GM19193 (cell line): Measurements from ENCODE around the gene LRRN3.

ENCODE experiments used
- POLR2A ChIP-seq: IDR thresholded peaks from 4 replicates; pipeline ENCODE4 v1.6.1; 2011; ENCODE audit not compliant: insufficient read depth, insufficient read length; ENCODE audit errors: extremely low read depth

LRRN3 gene

DNA sequence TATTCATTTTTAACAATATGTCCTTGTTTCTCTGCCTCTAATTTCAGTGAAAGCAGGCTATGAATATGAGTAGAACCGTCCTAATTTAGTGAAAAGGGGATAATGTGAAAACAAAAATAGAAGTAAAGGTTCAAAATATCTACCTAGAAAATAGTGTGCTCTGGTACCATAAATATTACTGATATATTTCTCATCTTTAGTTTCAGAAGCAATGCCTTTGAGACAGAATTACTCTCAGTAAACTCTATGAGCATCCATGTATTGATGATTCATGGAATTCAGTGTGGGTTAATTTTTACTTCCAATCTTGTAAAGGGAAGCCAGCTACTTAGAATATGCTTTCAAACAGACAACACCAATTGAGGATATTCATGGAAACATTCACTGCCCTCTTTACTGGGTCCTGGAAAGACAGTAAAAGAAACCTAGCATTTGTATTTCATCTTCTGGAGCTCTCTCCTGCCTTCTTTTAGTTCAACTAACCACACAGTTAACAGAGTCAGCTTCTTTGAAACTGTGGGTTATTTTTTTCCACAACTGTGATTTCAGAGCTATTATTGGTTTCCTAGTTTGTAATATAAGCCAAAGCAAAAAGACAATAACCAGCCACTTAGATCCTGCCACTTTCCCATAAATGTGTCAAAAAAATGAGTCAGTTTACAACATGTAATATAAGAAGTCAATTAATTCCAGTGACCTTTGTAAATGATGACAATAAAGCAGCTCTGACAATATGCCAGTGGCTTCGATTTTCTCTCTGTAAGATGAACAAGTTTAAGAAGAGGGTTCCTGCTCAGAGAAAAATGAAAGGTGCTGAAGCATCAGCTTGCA lies 1.7 kb downstream of the LRRN3 start:
- no peak for TF ChIP-seq POLR2A

DNA sequence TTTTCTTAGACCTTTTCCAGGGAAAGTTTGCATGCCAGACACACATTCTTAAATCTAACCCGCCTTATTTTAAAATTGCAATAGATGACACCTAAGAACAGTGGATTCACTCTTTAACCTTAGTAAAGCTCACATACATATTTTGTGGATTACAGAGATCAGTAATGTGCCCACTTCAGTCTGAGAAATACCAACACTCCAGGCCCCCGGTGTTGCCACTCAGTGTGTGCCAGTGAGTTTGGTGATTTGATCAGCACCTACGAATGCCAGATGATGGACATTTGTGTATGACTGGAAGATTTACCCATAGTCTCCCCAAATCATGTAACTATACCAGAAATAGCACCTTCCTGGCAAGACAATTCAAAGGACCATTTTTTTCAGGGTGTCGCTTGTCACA lies 2.6 kb downstream of the LRRN3 start:
- TF ChIP-seq POLR2A: no peak

GRCh38 chr7:111094419-111094818 lies 3.5 kb downstream of the LRRN3 start:
- no peak for TF ChIP-seq POLR2A

DNA sequence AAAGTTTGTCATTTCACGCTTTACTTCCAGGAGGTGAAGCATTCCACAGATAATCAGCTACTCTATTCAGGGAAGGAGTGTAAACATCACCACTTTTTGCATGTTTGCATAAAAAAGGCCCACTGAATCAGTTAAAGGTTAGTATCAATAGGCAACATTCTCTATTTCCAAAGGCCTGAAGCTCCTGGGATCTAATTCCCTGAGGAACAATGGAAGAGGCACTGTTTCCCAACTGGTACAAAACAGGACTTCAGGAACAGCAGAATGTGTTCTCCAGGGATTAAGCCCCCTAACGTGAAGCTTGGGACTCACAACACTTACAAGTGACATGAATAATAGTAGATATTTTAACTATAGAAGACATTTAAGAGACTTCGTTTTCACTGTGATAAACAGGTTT lies 6.1 kb downstream of the LRRN3 start:
- no peak for TF ChIP-seq POLR2A

DNA sequence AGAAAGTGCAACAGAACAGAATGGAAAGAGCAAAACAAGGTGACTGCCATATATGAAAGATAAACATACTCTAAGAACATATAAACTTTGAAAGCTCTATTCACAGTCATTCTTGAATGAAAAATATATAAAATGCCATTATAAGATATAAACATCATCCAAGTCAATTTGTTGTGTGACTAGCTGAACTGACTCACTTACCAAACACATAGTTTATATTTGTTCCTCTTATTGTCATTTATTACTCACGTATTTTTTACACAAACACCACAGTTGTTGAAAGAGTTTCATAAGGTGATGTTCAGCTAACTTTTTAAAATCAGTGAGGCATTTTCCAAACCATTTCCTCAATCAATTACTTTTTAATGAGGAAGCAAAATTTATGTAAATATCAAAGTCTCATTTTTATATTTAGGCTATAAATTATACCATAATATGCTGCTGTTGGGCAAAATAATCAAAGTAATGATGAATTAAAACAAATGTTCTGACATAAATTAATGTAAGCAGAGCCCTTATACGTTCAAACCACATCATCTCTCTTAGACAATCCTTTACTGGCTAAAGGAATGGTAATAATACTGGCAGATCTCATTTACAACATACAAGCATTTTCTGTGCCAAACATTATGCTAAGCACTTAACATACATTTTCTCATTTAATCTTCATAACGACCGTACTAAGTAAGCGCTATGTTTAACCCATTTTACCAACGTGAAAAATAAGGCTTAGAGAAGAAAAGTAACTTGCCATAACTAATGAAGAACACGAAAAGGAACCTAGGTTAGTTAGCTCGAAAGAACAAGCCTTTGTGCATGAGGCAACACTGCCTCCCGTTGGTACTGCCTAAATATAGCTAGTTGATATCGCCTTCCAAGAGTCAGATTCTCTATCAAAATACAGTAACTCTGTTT lies 7.3 kb downstream of the LRRN3 start:
- no peak for TF ChIP-seq POLR2A

DNA sequence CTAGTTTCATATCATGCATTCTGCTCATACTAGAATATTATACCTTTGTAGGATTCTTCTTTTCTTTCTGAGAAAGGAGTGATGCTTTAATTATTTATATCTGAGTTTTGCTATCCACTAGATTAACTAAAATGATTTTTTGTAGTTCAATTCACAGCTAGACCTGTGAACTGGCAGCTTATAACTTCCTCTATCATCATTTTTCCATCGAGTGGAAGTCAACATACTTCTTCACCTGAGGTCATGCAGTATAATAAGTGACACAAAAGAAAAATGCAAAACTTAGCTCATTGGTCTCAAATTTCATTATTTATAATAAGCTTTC lies 8.0 kb downstream of the LRRN3 start:
- no peak for TF ChIP-seq POLR2A

- TF ChIP-seq POLR2A: no peak
Measured at GRCh38 chr7:111101856-111102646, 11.1 kb downstream of the LRRN3 start.

- no peak for TF ChIP-seq POLR2A
Measured at GRCh38 chr7:111103136-111103535, 12.2 kb downstream of the LRRN3 start.

GRCh38 chr7:111103678-111104274 lies 12.8 kb downstream of the LRRN3 start:
- no peak for TF ChIP-seq POLR2A

GRCh38 chr7:111104710-111105109 lies 13.8 kb downstream of the LRRN3 start:
- TF ChIP-seq POLR2A: no peak

DNA sequence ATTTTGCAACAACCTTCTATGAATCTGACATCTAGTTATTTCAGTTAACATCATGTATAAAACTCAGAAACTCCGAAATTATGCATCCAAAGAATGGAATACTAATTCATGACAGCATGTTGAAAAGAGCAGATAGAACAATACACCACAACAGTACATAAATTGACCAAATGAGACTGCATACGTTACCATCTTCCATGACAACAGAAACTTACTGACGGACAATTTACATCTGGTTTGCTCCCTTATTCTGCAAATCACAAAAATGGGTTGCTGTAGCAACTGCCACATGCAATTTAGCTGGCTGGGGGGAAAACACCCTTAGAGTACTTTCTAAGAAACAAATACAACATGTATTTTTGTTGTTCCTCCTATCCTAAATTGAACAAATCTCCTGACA lies 14.3 kb downstream of the LRRN3 start:
- no peak for TF ChIP-seq POLR2A

- no peak for TF ChIP-seq POLR2A
Measured at GRCh38 chr7:111107579-111107978, 16.7 kb downstream of the LRRN3 start.

DNA sequence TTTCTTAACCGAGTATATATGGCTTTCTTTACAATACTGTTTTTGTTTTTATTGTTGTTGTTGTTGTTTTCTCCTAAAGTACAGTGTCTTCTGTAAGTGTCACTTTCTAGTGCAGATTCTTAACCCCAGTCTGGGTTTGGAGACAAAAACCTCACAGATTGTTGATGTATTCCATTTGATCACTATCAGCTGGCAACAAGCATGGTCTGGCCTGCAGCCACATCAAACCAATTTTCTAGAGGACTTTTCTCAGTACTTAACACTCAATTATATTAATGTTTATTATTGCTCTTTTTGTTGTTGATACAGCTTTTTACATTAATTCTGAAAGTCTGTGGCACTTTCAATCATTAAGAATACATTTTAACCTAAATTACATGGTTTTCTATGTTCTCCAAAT lies 17.1 kb downstream of the LRRN3 start:
- no peak for TF ChIP-seq POLR2A

GRCh38 chr7:111108496-111108895 lies 17.6 kb downstream of the LRRN3 start:
- no peak for TF ChIP-seq POLR2A

GRCh38 chr7:111112439-111112838 lies 21.5 kb downstream of the LRRN3 start:
- TF ChIP-seq POLR2A: no peak
